Panc1 (cell line): ENCODE data around the gene SEMA6A.

Experiments used
- POLR2AphosphoS5 ChIP-seq: IDR thresholded peaks from 2 replicates; pipeline ENCODE4 v1.6.1; 2012; ENCODE audit warnings: mild to moderate bottlenecking, low read depth, low read length, moderate library complexity
- SIN3A ChIP-seq: IDR thresholded peaks from 2 replicates; pipeline ENCODE4 v1.6.1; 2012; ENCODE audit warnings: low read depth, mild to moderate bottlenecking, low read length, moderate library complexity, borderline replicate concordance; ENCODE audit not compliant: insufficient read depth
- TF ChIP-seq, protein P1 (sequence below), 2 experiments: IDR thresholded peaks; 2 replicates each; pipeline ENCODE4 v1.6.1; 2011 to 2012; ENCODE audit warnings: low read depth in 2 of 2, control low read depth in 1 of 2, low read length in 1 of 2, mild to moderate bottlenecking in 1 of 2, moderate library complexity in 1 of 2; ENCODE audit not compliant: insufficient read depth in 1 of 2
- TF ChIP-seq, protein P2 (sequence below): fragments of 450-650 bp; IDR thresholded peaks from 2 replicates; pipeline ENCODE4 v1.5.1; 2017; ENCODE audit warnings: mild to moderate bottlenecking

DNA sequence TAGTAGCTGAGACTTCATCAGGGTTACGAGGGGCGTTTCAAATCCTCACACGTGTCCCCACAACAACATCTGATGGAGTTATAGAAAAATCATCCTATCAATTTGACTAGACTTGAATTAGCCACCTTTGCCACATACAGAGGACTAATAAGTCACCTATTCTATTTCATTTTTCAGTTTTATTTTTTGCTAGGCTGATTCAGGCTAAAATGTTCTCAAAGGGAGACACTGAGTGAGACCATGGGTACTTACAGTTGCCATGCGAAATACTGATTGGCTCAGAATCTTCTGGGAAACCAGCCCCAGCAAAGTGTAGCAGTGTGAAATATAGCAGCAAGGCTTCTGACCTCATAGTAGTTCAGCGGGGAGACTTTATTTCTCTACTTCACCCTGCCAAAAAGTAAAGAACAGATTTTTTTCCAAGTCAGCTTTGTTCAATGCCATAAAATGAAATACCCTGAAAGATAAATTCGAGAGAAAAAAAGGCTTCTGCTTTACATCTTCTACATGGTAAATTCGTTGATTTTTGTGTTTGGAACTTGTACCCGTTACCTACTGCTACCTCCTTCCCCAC lies 69.9 kb downstream of the SEMA6A start:
- TF ChIP-seq, protein P1, sequence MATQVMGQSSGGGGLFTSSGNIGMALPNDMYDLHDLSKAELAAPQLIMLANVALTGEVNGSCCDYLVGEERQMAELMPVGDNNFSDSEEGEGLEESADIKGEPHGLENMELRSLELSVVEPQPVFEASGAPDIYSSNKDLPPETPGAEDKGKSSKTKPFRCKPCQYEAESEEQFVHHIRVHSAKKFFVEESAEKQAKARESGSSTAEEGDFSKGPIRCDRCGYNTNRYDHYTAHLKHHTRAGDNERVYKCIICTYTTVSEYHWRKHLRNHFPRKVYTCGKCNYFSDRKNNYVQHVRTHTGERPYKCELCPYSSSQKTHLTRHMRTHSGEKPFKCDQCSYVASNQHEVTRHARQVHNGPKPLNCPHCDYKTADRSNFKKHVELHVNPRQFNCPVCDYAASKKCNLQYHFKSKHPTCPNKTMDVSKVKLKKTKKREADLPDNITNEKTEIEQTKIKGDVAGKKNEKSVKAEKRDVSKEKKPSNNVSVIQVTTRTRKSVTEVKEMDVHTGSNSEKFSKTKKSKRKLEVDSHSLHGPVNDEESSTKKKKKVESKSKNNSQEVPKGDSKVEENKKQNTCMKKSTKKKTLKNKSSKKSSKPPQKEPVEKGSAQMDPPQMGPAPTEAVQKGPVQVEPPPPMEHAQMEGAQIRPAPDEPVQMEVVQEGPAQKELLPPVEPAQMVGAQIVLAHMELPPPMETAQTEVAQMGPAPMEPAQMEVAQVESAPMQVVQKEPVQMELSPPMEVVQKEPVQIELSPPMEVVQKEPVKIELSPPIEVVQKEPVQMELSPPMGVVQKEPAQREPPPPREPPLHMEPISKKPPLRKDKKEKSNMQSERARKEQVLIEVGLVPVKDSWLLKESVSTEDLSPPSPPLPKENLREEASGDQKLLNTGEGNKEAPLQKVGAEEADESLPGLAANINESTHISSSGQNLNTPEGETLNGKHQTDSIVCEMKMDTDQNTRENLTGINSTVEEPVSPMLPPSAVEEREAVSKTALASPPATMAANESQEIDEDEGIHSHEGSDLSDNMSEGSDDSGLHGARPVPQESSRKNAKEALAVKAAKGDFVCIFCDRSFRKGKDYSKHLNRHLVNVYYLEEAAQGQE (IDR thresholded peaks at IDR 0.05; ENCODE audit: insufficient read depth in 1 of 2, low read depth in 2 of 2, low read length in 1 of 2), result no peak
- TF ChIP-seq, protein P2, sequence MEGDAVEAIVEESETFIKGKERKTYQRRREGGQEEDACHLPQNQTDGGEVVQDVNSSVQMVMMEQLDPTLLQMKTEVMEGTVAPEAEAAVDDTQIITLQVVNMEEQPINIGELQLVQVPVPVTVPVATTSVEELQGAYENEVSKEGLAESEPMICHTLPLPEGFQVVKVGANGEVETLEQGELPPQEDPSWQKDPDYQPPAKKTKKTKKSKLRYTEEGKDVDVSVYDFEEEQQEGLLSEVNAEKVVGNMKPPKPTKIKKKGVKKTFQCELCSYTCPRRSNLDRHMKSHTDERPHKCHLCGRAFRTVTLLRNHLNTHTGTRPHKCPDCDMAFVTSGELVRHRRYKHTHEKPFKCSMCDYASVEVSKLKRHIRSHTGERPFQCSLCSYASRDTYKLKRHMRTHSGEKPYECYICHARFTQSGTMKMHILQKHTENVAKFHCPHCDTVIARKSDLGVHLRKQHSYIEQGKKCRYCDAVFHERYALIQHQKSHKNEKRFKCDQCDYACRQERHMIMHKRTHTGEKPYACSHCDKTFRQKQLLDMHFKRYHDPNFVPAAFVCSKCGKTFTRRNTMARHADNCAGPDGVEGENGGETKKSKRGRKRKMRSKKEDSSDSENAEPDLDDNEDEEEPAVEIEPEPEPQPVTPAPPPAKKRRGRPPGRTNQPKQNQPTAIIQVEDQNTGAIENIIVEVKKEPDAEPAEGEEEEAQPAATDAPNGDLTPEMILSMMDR, result no peak
- no peak for TF ChIP-seq POLR2AphosphoS5
- TF ChIP-seq SIN3A, result no peak
